ENCODE measurements around the gene GRID2IP. TPM values are rescaled to one million over a fixed set of nuclear protein-coding genes. Genes with fewer than 3 reads are reported as not detected.

The GRID2IP gene
- total RNA-seq, 1 donor from 2014 or later: 0.41 TPM

- Histone ChIP-seq H3K9me3 (no peaks in the 10 kb centered on the region), H3K27ac (no peak overlapping the region), H3K36me3 (peaks cover 7% of the 10 kb centered on the region), H3K4me1 (peaks cover 51% of the 10 kb centered on the region), H3K27me3 (ENCODE audit: low read depth) (no peaks in the 10 kb centered on the region), H3K4me3 (no peak overlapping the region)
- DNase-seq (no peak), ATAC-seq (no peak)
- intact Hi-C loops (cut with DNase I): no loop called here
- TF ChIP-seq, protein P1, sequence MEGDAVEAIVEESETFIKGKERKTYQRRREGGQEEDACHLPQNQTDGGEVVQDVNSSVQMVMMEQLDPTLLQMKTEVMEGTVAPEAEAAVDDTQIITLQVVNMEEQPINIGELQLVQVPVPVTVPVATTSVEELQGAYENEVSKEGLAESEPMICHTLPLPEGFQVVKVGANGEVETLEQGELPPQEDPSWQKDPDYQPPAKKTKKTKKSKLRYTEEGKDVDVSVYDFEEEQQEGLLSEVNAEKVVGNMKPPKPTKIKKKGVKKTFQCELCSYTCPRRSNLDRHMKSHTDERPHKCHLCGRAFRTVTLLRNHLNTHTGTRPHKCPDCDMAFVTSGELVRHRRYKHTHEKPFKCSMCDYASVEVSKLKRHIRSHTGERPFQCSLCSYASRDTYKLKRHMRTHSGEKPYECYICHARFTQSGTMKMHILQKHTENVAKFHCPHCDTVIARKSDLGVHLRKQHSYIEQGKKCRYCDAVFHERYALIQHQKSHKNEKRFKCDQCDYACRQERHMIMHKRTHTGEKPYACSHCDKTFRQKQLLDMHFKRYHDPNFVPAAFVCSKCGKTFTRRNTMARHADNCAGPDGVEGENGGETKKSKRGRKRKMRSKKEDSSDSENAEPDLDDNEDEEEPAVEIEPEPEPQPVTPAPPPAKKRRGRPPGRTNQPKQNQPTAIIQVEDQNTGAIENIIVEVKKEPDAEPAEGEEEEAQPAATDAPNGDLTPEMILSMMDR (IDR thresholded peaks at IDR 0.05): no peak
Measured at GRCh38 chr7:6479067-6479466, 72.2 kb downstream of the GRID2IP start.

- ATAC-seq (no peak), DNase-seq (no peak)
- peaks cover 51% of the 10 kb centered on the region for H3K4me1 ChIP-seq
- H3K27me3 ChIP-seq (ENCODE audit: low read depth): no peaks in the 10 kb centered on the region
- H3K9me3 ChIP-seq: no peaks in the 10 kb centered on the region
- no peak overlapping the region for H3K4me3 ChIP-seq
- TF ChIP-seq, protein P1 (IDR thresholded peaks at IDR 0.05): no peak
- no peak overlapping the region for H3K27ac ChIP-seq
- intact Hi-C loops (cut with DNase I): no loop called here
- H3K36me3 ChIP-seq: peaks cover 16% of the 10 kb centered on the region
Measured at GRCh38 chr7:6478186-6478585, 73.1 kb downstream of the GRID2IP start.

GRCh38 chr7:6477318-6477660, 74.0 kb downstream of the GRID2IP start:
- intact Hi-C loops (cut with DNase I): no loop called here
- no peaks in the 10 kb centered on the region for H3K9me3 ChIP-seq
- H3K4me1 ChIP-seq: peaks cover 43% of the 10 kb centered on the region
- peaks cover 24% of the 10 kb centered on the region for H3K36me3 ChIP-seq
- TF ChIP-seq, protein P1 (IDR thresholded peaks at IDR 0.05): no peak
- H3K27ac ChIP-seq: no peak overlapping the region
- DNase-seq (no peak), ATAC-seq (no peak)
- no peak overlapping the region for H3K4me3 ChIP-seq
- H3K27me3 ChIP-seq (ENCODE audit: low read depth): no peaks in the 10 kb centered on the region

GRCh38 chr7:6476596-6477317, 74.5 kb downstream of the GRID2IP start:
- Histone ChIP-seq H3K9me3 (no peaks in the 10 kb centered on the region), H3K36me3 (peaks cover 25% of the 10 kb centered on the region), H3K4me1 (peaks cover 37% of the 10 kb centered on the region), H3K27ac (no peak overlapping the region), H3K27me3 (ENCODE audit: low read depth) (no peaks in the 10 kb centered on the region), H3K4me3 (no peak overlapping the region)
- peak in 1 of 2 donors; percentile 24 for ATAC-seq
- intact Hi-C loops (cut with DNase I): no loop called here
- DNase-seq: no peak
- TF ChIP-seq, protein P1 (IDR thresholded peaks at IDR 0.05): no peak

- Histone ChIP-seq H3K36me3 (peaks cover 33% of the 10 kb centered on the region), H3K4me3 (no peak overlapping the region), H3K27ac (no peak overlapping the region), H3K4me1 (peaks cover 27% of the 10 kb centered on the region), H3K27me3 (ENCODE audit: low read depth) (no peaks in the 10 kb centered on the region), H3K9me3 (no peaks in the 10 kb centered on the region)
- DNase-seq: no peak
- ATAC-seq: no peak
- intact Hi-C loops (cut with DNase I): no loop called here
- TF ChIP-seq, protein P1 (IDR thresholded peaks at IDR 0.05): no peak
Measured at GRCh38 chr7:6475433-6476186, 75.7 kb downstream of the GRID2IP start.
